Activated T-cell treated with anti-CD3 and anti-CD28 coated beads, Interleukin-2, amount 50 U/mL, for 48 hours (primary cell): ENCODE measurements around the gene CLEC16A.

Experiments
- DNase-seq, 2 experiments: peaks; one replicate each; pipeline ENCODE4 v3.0.0-alpha.2; 2020

CLEC16A gene

GRCh38 chr16:11047939-11048800 is 103.8 kb downstream of the CLEC16A start:
- DNase-seq = peak; percentile 26 to 42

GRCh38 chr16:11049396-11050059 is 105.2 kb downstream of the CLEC16A start:
- peak in 1 of 2 experiments; percentile 24 for DNase-seq

- peak in 1 of 2 experiments; percentile 30 for DNase-seq
These were observed 106.2 kb downstream of the CLEC16A start for GRCh38 chr16:11050536-11050935.

GRCh38 chr16:11050944-11051343 is 106.6 kb downstream of the CLEC16A start:
- DNase-seq = peak in 1 of 2 experiments; percentile 35

GRCh38 chr16:11051430-11051829 is 107.1 kb downstream of the CLEC16A start:
- DNase-seq = no peak

GRCh38 chr16:11051879-11052808 is 107.8 kb downstream of the CLEC16A start:
- peak; percentile 91 to 93 for DNase-seq

- no peak for DNase-seq
These were observed 109.6 kb downstream of the CLEC16A start for GRCh38 chr16:11053916-11054460.

GRCh38 chr16:11056090-11056992 is 112.0 kb downstream of the CLEC16A start:
- DNase-seq = no peak

- DNase-seq = no peak
These were observed 112.8 kb downstream of the CLEC16A start for GRCh38 chr16:11056993-11057649.

- no peak for DNase-seq
These were observed 113.5 kb downstream of the CLEC16A start for GRCh38 chr16:11057711-11058345.

- DNase-seq = no peak
These were observed 114.5 kb downstream of the CLEC16A start for GRCh38 chr16:11058832-11059231.

GRCh38 chr16:11059588-11059987 is 115.2 kb downstream of the CLEC16A start:
- no peak for DNase-seq

- no peak for DNase-seq
These were observed 116.0 kb downstream of the CLEC16A start for GRCh38 chr16:11060364-11060763.

- DNase-seq = no peak
These were observed 116.5 kb downstream of the CLEC16A start for GRCh38 chr16:11060842-11061241.

- no peak for DNase-seq
These were observed 117.4 kb downstream of the CLEC16A start for GRCh38 chr16:11061629-11062270.

- DNase-seq = no peak
These were observed 119.3 kb downstream of the CLEC16A start for GRCh38 chr16:11063448-11064201.

GRCh38 chr16:11064202-11064540 is 119.8 kb downstream of the CLEC16A start:
- no peak for DNase-seq

- no peak for DNase-seq
These were observed 120.5 kb downstream of the CLEC16A start for GRCh38 chr16:11064851-11065250.

- DNase-seq = no peak
These were observed 122.0 kb downstream of the CLEC16A start for GRCh38 chr16:11066261-11066870.
